K562 (cell line): ENCODE data around the gene SFMBT2. TPM values are rescaled to one million over a fixed set of nuclear protein-coding genes. Genes with fewer than 3 reads are reported as not detected.
A peak's percentile ranks its signal among the peaks of the same experiment; 100 is the strongest.

Source experiments
- ARID1B ChIP-seq: fragments of 450-650 bp; IDR thresholded peaks from 2 replicates; pipeline ENCODE4 v1.6.1; 2016; ENCODE audit warnings: antibody characterized with exemption, mild to moderate bottlenecking, inconsistent platforms
- BDP1 ChIP-seq: IDR thresholded peaks from 3 replicates; pipeline ENCODE4 v1.6.1; 2011; ENCODE audit not compliant: insufficient read length, insufficient read depth
- CREB3 ChIP-seq: fragments of 450-650 bp; conservative IDR thresholded peaks from 2 replicates; pipeline ENCODE4 v1.6.1; 2016; ENCODE audit warnings: missing genetic modification characterization, low read depth, mild to moderate bottlenecking, missing compliant biosample characterization, moderate library complexity
- CXXC5 ChIP-seq: fragments of 250-450 bp; sonication (Bioruptor Pico); IDR thresholded peaks from 2 replicates; pipeline ENCODE4 v1.8.0; 2022; ENCODE audit warnings: inconsistent platforms, mild to moderate bottlenecking, moderate library complexity
- EGR1 ChIP-seq: fragments of 450-650 bp; conservative IDR thresholded peaks from 2 replicates; pipeline ENCODE4 v1.6.1; 2017; ENCODE audit warnings: mild to moderate bottlenecking
- ELF4 ChIP-seq: fragments of 450-650 bp; formaldehyde crosslinking; IDR thresholded peaks from 2 replicates; pipeline ENCODE4 v1.4.0; 2022; ENCODE audit warnings: missing genetic modification characterization
- IRF9 ChIP-seq: fragments of 450-650 bp; IDR thresholded peaks from 2 replicates; pipeline ENCODE4 v1.6.1; 2016; ENCODE audit warnings: missing biosample characterization, missing genetic modification characterization
- MAFK ChIP-seq: IDR thresholded peaks from 2 replicates; pipeline ENCODE4 v1.6.1; 2011; ENCODE audit warnings: low read length, improper control_type of control experiment
- NCOA1 ChIP-seq: fragments of 450-650 bp; IDR thresholded peaks from 2 replicates; pipeline ENCODE4 v1.6.1; 2016; ENCODE audit warnings: low read depth
- POLR2H ChIP-seq: IDR thresholded peaks from 2 replicates; pipeline ENCODE4 v1.6.1; 2016; ENCODE audit warnings: missing genetic modification characterization, low read depth, mild to moderate bottlenecking, control low read depth, missing compliant biosample characterization, moderate library complexity
- RB1 ChIP-seq: fragments of 450-650 bp; IDR thresholded peaks from 2 replicates; pipeline ENCODE4 v1.6.1; 2017; ENCODE audit warnings: low read depth, mild to moderate bottlenecking
- SMC3 ChIP-seq: conservative IDR thresholded peaks from 2 replicates; pipeline ENCODE4 v1.6.1; 2011; ENCODE audit warnings: low read depth, low read length, improper control_type of control experiment; ENCODE audit not compliant: insufficient read depth
- SP2 ChIP-seq: IDR thresholded peaks from 2 replicates; pipeline ENCODE4 v1.6.1; 2011; ENCODE audit warnings: mild to moderate bottlenecking, low read depth, low read length, moderate library complexity; ENCODE audit not compliant: poor library complexity, severe bottlenecking; ENCODE audit errors: extremely low read depth
- SREBF2 ChIP-seq: sonication (generic); formaldehyde crosslinking; IDR thresholded peaks from 2 replicates; pipeline ENCODE4 v1.4.0; 2020; ENCODE audit warnings: mild to moderate bottlenecking, missing genetic modification reagents
- STAT5B ChIP-seq: fragments of 250-450 bp; sonication (Bioruptor Pico); IDR thresholded peaks from 2 replicates; pipeline ENCODE4 v1.8.0; 2021; ENCODE audit warnings: mild to moderate bottlenecking, inconsistent platforms
- THRA ChIP-seq: fragments of 450-650 bp; IDR thresholded peaks from 2 replicates; pipeline ENCODE4 v1.6.1; 2017; ENCODE audit warnings: mild to moderate bottlenecking, moderate library complexity
- U2AF2 ChIP-seq: fragments of 200-400 bp; formaldehyde crosslinking; optimal IDR thresholded peaks from 2 replicates; pipeline ENCODE3; 2017; ENCODE audit warnings: low read depth, mild to moderate bottlenecking, low read length
- ZBTB11 ChIP-seq, 3 experiments: fragments of 200-800 bp in 1 of 3; fragments of 250-450 bp in 1 of 3; fragments of 450-650 bp in 1 of 3; sonication (Bioruptor Pico) in 1 of 3; sonication (Bioruptor generic) in 1 of 3; formaldehyde crosslinking in 1 of 3; IDR thresholded peaks; 2 replicates each; pipeline versions ENCODE4 v1.6.1 to v1.8.0; 2016 to 2022; ENCODE audit warnings: mild to moderate bottlenecking in 2 of 3, missing genetic modification characterization in 2 of 3, missing compliant biosample characterization in 1 of 3, moderate library complexity in 1 of 3
- ZNF311 ChIP-seq: fragments of 250-450 bp; sonication (Bioruptor Pico); IDR thresholded peaks from 2 replicates; pipeline ENCODE4 v1.4.0; 2020; ENCODE audit warnings: mild to moderate bottlenecking, moderate library complexity
- ZNF655 ChIP-seq: fragments of 250-450 bp; sonication (Bioruptor Pico); IDR thresholded peaks from 2 replicates; pipeline ENCODE4 v1.5.0; 2021
- ZNF764 ChIP-seq: fragments of 250-450 bp; sonication (Bioruptor Pico); IDR thresholded peaks from 2 replicates; pipeline ENCODE4 v1.4.0; 2020; ENCODE audit warnings: low read depth, mild to moderate bottlenecking, moderate library complexity
- polyA plus RNA-seq, 8 experiments: library from polyadenylated mRNA; depleted of rRNA in 4 of 8; stranded (reverse) in 5 of 8; unstranded in 3 of 8; fragments of >200 nt; fragmentation: Nextera tagmentation in 2 of 8; fragmentation: Illumina TruSeq in 1 of 8; extraction: Ambion mirVana in 2 of 8; extraction: Trizol in 1 of 8; gene quantifications; 2 replicates each; pipeline versions ENCODE4 v1.2.1 to v1.2.3, GENCODE V29; 2011 to 2014; ENCODE audit warnings: inconsistent platforms in 1 of 8, missing spikeins in 1 of 8
- total RNA-seq, 7 experiments: library from RNA; depleted of rRNA in 6 of 7; stranded (reverse); fragments of >200 nt in 6 of 7; fragmentation: Illumina TruSeq in 2 of 7; extraction: Trizol in 2 of 7; gene quantifications; 2 replicates each; pipeline versions ENCODE4 v1.2.1 to v1.2.3, GENCODE V29; 2011 to 2021; ENCODE audit warnings: low replicate concordance in 1 of 7

The SFMBT2 gene
- total and polyA plus RNA-seq, 9 of the 15 experiments (the other 6 are each of a cell fraction or from before 2014, with no cell fraction given): 1.2 to 13.6 (median 7.6) TPM

- TF ChIP-seq SP2 (no peak), ZBTB11 (CRISPR knock-in tag; IDR thresholded peaks at IDR 0.05) (no peak), ARID1B (peak; percentile 92), SMC3 (no peak), STAT5B (no peak), CXXC5 (CRISPR knock-in tag) (peak; percentile 51), THRA (no peak), U2AF2 (no peak), ZNF764 (CRISPR knock-in tag) (no peak), EGR1 (no peak), ZNF655 (CRISPR knock-in tag) (no peak), MAFK (0 out of 2 replicates have a peak, but pooled peaks have one; percentile 33), IRF9 (tag) (no peak), SREBF2 (no peak), ELF4 (CRISPR knock-in tag) (no peak), ZNF311 (no peak), POLR2H (no peak), CREB3 (no peak), BDP1 (no peak), RB1 (peak; percentile 45; the same call in 1 of the 2 replicates), NCOA1 (peak; percentile 40; the same call in 1 of the 2 replicates)
Measured at GRCh38 chr10:7383442-7383841, 27.4 kb downstream of the SFMBT2 start (continued).
